H9 (cell line): ENCODE measurements around the gene PTPRJ. TPM values are rescaled to one million over a fixed set of nuclear protein-coding genes. Genes with fewer than 3 reads are reported as not detected.

Source experiments
- DNase-seq: peaks from one replicate; pipeline ENCODE4 v3.0.0-alpha.2; 2017
- H2AFZ ChIP-seq: one replicate; pipeline ENCODE4 v1.6.1; 2013; ENCODE audit warnings: mild to moderate bottlenecking, low read length, control low read depth, moderate library complexity
- H2AK5ac ChIP-seq: 2 replicates; pipeline ENCODE4 v1.6.1; 2013; ENCODE audit warnings: low read length, control low read depth, mixed read lengths; ENCODE audit not compliant: insufficient read length
- H2BK120ac ChIP-seq: one replicate; pipeline ENCODE4 v1.6.1; 2013; ENCODE audit warnings: low read depth, mild to moderate bottlenecking, low read length, control low read depth, inconsistent platforms; ENCODE audit not compliant: poor library complexity, severe bottlenecking
- H2BK12ac ChIP-seq: 2 replicates; pipeline ENCODE4 v1.6.1; 2013; ENCODE audit warnings: low read length, control low read depth, mixed read lengths, low read depth; ENCODE audit not compliant: insufficient read length
- H2BK15ac ChIP-seq: 2 replicates; pipeline ENCODE4 v1.6.1; 2013; ENCODE audit warnings: low read depth, low read length, control low read depth
- H2BK20ac ChIP-seq: one replicate; pipeline ENCODE4 v1.6.1; 2013; ENCODE audit warnings: low read depth, mild to moderate bottlenecking, low read length, control low read depth, inconsistent platforms; ENCODE audit not compliant: poor library complexity, severe bottlenecking
- H2BK5ac ChIP-seq: 2 replicates; pipeline ENCODE4 v1.6.1; 2013; ENCODE audit warnings: low read length, control low read depth, mixed read lengths; ENCODE audit not compliant: insufficient read length
- H3K14ac ChIP-seq: 2 replicates; pipeline ENCODE4 v1.6.1; 2013; ENCODE audit warnings: low read length, control low read depth; ENCODE audit not compliant: insufficient read depth
- H3K18ac ChIP-seq: 2 replicates; pipeline ENCODE4 v1.6.1; 2013; ENCODE audit warnings: low read depth, mild to moderate bottlenecking, mixed read lengths, low read length, control low read depth; ENCODE audit not compliant: insufficient read length
- H3K23ac ChIP-seq: 2 replicates; pipeline ENCODE4 v1.6.1; 2013; ENCODE audit warnings: low read length, control low read depth, mixed read lengths, low read depth; ENCODE audit not compliant: insufficient read length
- H3K23me2 ChIP-seq: 2 replicates; pipeline ENCODE4 v1.6.1; 2013; ENCODE audit warnings: low read depth, mild to moderate bottlenecking, mixed read lengths, low read length, control low read depth; ENCODE audit not compliant: insufficient read length, poor library complexity, severe bottlenecking
- H3K27ac ChIP-seq: 2 replicates; pipeline ENCODE4 v1.5.1; 2013; ENCODE audit warnings: low read length, control low read depth, mixed read lengths, low read depth; ENCODE audit not compliant: insufficient read length
- H3K27me3 ChIP-seq: 2 replicates; pipeline ENCODE4 v1.6.1; 2013; ENCODE audit warnings: low read length, control low read depth, inconsistent platforms; ENCODE audit not compliant: insufficient read depth
- H3K4ac ChIP-seq: 2 replicates; pipeline ENCODE4 v1.6.1; 2013; ENCODE audit warnings: low read depth, mild to moderate bottlenecking, control low read depth, inconsistent platforms, low read length, moderate library complexity
- H3K4me1 ChIP-seq: 2 replicates; pipeline ENCODE4 v1.6.1; 2013; ENCODE audit warnings: low read length, control low read depth, inconsistent platforms; ENCODE audit not compliant: insufficient read depth
- H3K4me2 ChIP-seq: 2 replicates; pipeline ENCODE4 v1.6.1; 2013; ENCODE audit warnings: low read length, control low read depth, mixed read lengths; ENCODE audit not compliant: insufficient read length, insufficient read depth
- H3K56ac ChIP-seq: 2 replicates; pipeline ENCODE4 v1.6.1; 2013; ENCODE audit warnings: low read depth, mild to moderate bottlenecking, mixed read lengths, low read length, control low read depth; ENCODE audit not compliant: insufficient read length
- H3K79me1 ChIP-seq: 2 replicates; pipeline ENCODE4 v1.6.1; 2013; ENCODE audit warnings: low read depth, mild to moderate bottlenecking, moderate library complexity, low read length, control low read depth, inconsistent platforms; ENCODE audit not compliant: insufficient read depth, poor library complexity, severe bottlenecking
- H3K79me2 ChIP-seq: 2 replicates; pipeline ENCODE4 v1.6.1; 2013; ENCODE audit warnings: low read length, control low read depth, inconsistent platforms; ENCODE audit not compliant: insufficient read depth
- H3K9ac ChIP-seq: 2 replicates; pipeline ENCODE4 v1.6.1; 2013; ENCODE audit warnings: low read length, control low read depth, mixed read lengths; ENCODE audit not compliant: insufficient read length; ENCODE audit errors: extremely low read depth
- H3K9me3 ChIP-seq: one replicate; pipeline ENCODE4 v1.6.1; 2013; ENCODE audit warnings: low read depth, low read length, inconsistent platforms; ENCODE audit not compliant: control insufficient read depth
- H3T11ph ChIP-seq: one replicate; pipeline ENCODE4 v1.6.1; 2013; ENCODE audit warnings: mild to moderate bottlenecking, low read length, control low read depth, inconsistent platforms
- H4K20me1 ChIP-seq: one replicate; pipeline ENCODE4 v1.6.1; 2013; ENCODE audit not compliant: control insufficient read depth, insufficient read length, insufficient read depth
- H4K5ac ChIP-seq: 2 replicates; pipeline ENCODE4 v1.6.1; 2013; ENCODE audit warnings: low read depth, mild to moderate bottlenecking, mixed read lengths, low read length, control low read depth; ENCODE audit not compliant: insufficient read length
- H4K8ac ChIP-seq: replicated peaks from 2 replicates; pipeline ENCODE4 v1.6.1; 2013; ENCODE audit warnings: low read length, control low read depth, mixed read lengths, low read depth; ENCODE audit not compliant: insufficient read length
- H4K91ac ChIP-seq: 2 replicates; pipeline ENCODE4 v1.6.1; 2013; ENCODE audit warnings: low read depth, mild to moderate bottlenecking, moderate library complexity, mixed read lengths, low read length, control low read depth; ENCODE audit not compliant: insufficient read length
- H3K27ac Mint-ChIP-seq, 3 experiments: 2 replicates in 2 of 3; 3 replicates in 1 of 3; pipeline ENCODE4 v1.8.0; 2020 to 2021; ENCODE audit warnings: mixed read lengths in 3 of 3, mild to moderate bottlenecking in 1 of 3, moderate library complexity in 1 of 3
- H3K27me3 Mint-ChIP-seq: 2 replicates; pipeline ENCODE4 v1.8.0; 2021; ENCODE audit warnings: low read depth, mild to moderate bottlenecking, moderate library complexity, mixed read lengths
- H3K36me3 Mint-ChIP-seq, 3 experiments: 2 replicates in 2 of 3; 3 replicates in 1 of 3; pipeline ENCODE4 v1.8.0; 2020 to 2021; ENCODE audit warnings: low read depth in 3 of 3, mixed read lengths in 3 of 3; ENCODE audit not compliant: insufficient read depth in 1 of 3
- H3K4me1 Mint-ChIP-seq, 2 experiments: 2 replicates each; pipeline ENCODE4 v1.8.0; 2020; ENCODE audit warnings: mixed read lengths in 2 of 2
- H3K4me3 Mint-ChIP-seq, 2 experiments: 2 replicates in 1 of 2; 3 replicates in 1 of 2; pipeline ENCODE4 v1.8.0; 2020 to 2021; ENCODE audit warnings: mild to moderate bottlenecking in 2 of 2, mixed read lengths in 2 of 2, moderate library complexity in 1 of 2
- H3K9me3 Mint-ChIP-seq, 2 experiments: 2 replicates in 1 of 2; 3 replicates in 1 of 2; pipeline ENCODE4 v1.8.0; 2020; ENCODE audit warnings: mild to moderate bottlenecking in 2 of 2, mixed read lengths in 2 of 2, moderate library complexity in 1 of 2
- WGBS: extraction: QIAGEN DNeasy Blood & Tissue Kit; methylation state at CpG from one replicate; pipeline ENCODE4 v1.1.7; 2013; ENCODE audit warnings: missing lambda C conversion rate, low lambda C conversion rate, mixed read lengths; ENCODE audit not compliant: insufficient read length; ENCODE audit errors: extremely low coverage; 5-methylcytosine and 5-hydroxymethylcytosine counted together
- total RNA-seq: library from RNA; stranded (reverse); gene quantifications from 2 replicates; pipeline ENCODE4 v1.2.1, GENCODE V29; 2021
- TF ChIP-seq, protein P1 (sequence below): fragments of 200-600 bp; sonication (generic); conservative IDR thresholded peaks from 3 replicates; pipeline ENCODE4 v1.8.0; 2021; ENCODE audit warnings: antibody characterized with exemption, mild to moderate bottlenecking

The PTPRJ gene
- total RNA-seq, 1 experiment from 2014 or later = 10.6 TPM

DNA sequence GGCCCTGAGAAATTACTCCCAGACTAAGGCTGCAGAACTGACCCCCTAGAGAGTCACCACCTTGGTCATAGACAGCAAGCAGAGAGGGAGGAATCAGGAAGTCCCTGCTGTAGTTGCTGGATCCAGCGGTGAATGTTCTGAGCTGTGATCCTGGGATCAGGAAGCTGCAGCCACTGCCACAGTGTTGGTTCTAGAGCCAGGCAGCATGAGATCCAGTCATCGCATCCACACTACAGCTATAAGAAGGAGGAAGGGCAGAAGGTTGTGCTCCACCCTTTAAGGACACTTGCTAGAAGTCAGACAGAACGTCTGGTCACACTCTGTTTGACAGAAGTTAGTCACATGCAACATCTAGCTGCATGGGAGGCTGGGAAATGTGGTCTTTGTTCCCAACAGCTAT is 131.5 kb downstream of the PTPRJ start:
- H3K4me1 Mint-ChIP-seq = peaks cover 11 to 18% of the 10 kb centered on the region in 2 experiments

More for the DNA sequence above, 131.5 kb downstream of the PTPRJ start:
- peaks cover 4% of the 10 kb centered on the region; the same call in 1 of the 2 replicates for H3K4me1 ChIP-seq
- H2BK5ac ChIP-seq = no peak overlapping the region
- Mint-ChIP-seq H3K27ac (no peak overlapping the region), H3K9me3 (peaks cover 9% of the 10 kb centered on the region in 2 experiments; a peak in 4 of 5 replicates), H3K27me3 (no peaks in the 10 kb centered on the region), H3K36me3 (peaks cover 11 to 16% (median 11%) of the 10 kb centered on the region in 3 experiments; a peak in 6 of 7 replicates), H3K4me3 (no peak overlapping the region)
- H4K91ac ChIP-seq = no peak overlapping the region
- no peak overlapping the region for H2BK15ac ChIP-seq
- H3K9ac ChIP-seq = no peak overlapping the region
- H3K79me1 ChIP-seq = no peaks in the 10 kb centered on the region
- H3K23me2 ChIP-seq = no peaks in the 10 kb centered on the region
- no peaks in the 10 kb centered on the region for H3K27me3 ChIP-seq
- no peaks in the 10 kb centered on the region for H3K9me3 ChIP-seq
- H3K79me2 ChIP-seq = no peaks in the 10 kb centered on the region
- H4K20me1 ChIP-seq = no peaks in the 10 kb centered on the region
- no peak overlapping the region for H2AFZ ChIP-seq
- H3K4ac ChIP-seq = no peak overlapping the region
- H3K23ac ChIP-seq = no peak overlapping the region
- TF ChIP-seq, protein P1, sequence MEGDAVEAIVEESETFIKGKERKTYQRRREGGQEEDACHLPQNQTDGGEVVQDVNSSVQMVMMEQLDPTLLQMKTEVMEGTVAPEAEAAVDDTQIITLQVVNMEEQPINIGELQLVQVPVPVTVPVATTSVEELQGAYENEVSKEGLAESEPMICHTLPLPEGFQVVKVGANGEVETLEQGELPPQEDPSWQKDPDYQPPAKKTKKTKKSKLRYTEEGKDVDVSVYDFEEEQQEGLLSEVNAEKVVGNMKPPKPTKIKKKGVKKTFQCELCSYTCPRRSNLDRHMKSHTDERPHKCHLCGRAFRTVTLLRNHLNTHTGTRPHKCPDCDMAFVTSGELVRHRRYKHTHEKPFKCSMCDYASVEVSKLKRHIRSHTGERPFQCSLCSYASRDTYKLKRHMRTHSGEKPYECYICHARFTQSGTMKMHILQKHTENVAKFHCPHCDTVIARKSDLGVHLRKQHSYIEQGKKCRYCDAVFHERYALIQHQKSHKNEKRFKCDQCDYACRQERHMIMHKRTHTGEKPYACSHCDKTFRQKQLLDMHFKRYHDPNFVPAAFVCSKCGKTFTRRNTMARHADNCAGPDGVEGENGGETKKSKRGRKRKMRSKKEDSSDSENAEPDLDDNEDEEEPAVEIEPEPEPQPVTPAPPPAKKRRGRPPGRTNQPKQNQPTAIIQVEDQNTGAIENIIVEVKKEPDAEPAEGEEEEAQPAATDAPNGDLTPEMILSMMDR = no peak
- H2AK5ac ChIP-seq = no peak overlapping the region
- no peak overlapping the region for H4K8ac ChIP-seq
- no peak overlapping the region for H3K27ac ChIP-seq
- no peak overlapping the region for H3T11ph ChIP-seq
- H2BK20ac ChIP-seq = no peak overlapping the region
- no CpG with 5 or more reads among the region's 3 CpGs for WGBS
- no peak overlapping the region for H3K18ac ChIP-seq
- no peak overlapping the region for H3K14ac ChIP-seq
- H4K5ac ChIP-seq = no peak overlapping the region
- H2BK12ac ChIP-seq = no peak overlapping the region
- no peak for DNase-seq
- H3K56ac ChIP-seq = no peak overlapping the region
- H2BK120ac ChIP-seq = no peak overlapping the region
- no peak overlapping the region for H3K4me2 ChIP-seq
